NCI-H748 treated with DMSO at 0.1 percent for 48 hours (cell line): ENCODE results near the gene RUNX2.

Experiments
- DNase-seq: peaks from one replicate; lab custom pipeline; 2025; lab: John Stamatoyannopoulos, UW

RUNX2 gene

GRCh38 chr6:45705137-45705855, 377.2 kb downstream of the RUNX2 start:
- no peak for DNase-seq

GRCh38 chr6:45706319-45706718, 378.2 kb downstream of the RUNX2 start:
- DNase-seq: no peak

- no peak for DNase-seq
Observed at GRCh38 chr6:45707176-45707575, 379.0 kb downstream of the RUNX2 start.

GRCh38 chr6:45709781-45710220, 381.7 kb downstream of the RUNX2 start:
- DNase-seq: no peak

GRCh38 chr6:45710304-45710821, 382.2 kb downstream of the RUNX2 start:
- DNase-seq: no peak

GRCh38 chr6:45712076-45712475, 383.9 kb downstream of the RUNX2 start:
- DNase-seq: no peak

- no peak for DNase-seq
Observed at GRCh38 chr6:45712786-45713185, 384.7 kb downstream of the RUNX2 start.
